K562 (cell line): ENCODE results near the gene EDN2. TPM values are rescaled to one million over a fixed set of nuclear protein-coding genes. Genes with fewer than 3 reads are reported as not detected.

Experiments
- ATAC-seq: fragments of 200-7000 bp; cut with Tn5 transposase; 3 replicates; pipeline ENCODE4 v1.9.1; 2020; ENCODE audit warnings: moderate library complexity
- BruUV-seq: library from RNA; stranded (reverse); fragments of 400-500 nt; replicated peaks from 2 replicates; lab custom pipeline; 2021; lab: Mats Ljungman, UMichigan
- CTCF ChIA-PET: fragments of 300-600 bp; formaldehyde crosslinking; extraction: SDS; loops from one replicate; lab custom pipeline; 2021; ENCODE audit warnings: low intra/inter-chr PET ratio; lab: Yijun Ruan, JAX
- POLR2A ChIA-PET: fragments of 300-600, 350-650 bp; sonication (Branson Sonifier 250); formaldehyde crosslinking; extraction: SDS; loops from one replicate; lab custom pipeline; 2021; ENCODE audit warnings: antibody characterized with exemption, inconsistent platforms; lab: Yijun Ruan, JAX
- DNase-seq, 4 experiments: peaks; one replicate each; pipeline versions ENCODE4 v3.0.0 to v3.0.0-alpha.2; 2011 to 2018; ENCODE audit warnings: low spot score in 3 of 4, mixed read lengths in 3 of 4; ENCODE audit errors: extremely low read depth in 1 of 4
- FAIRE-seq: peaks from 2 replicates; lab custom pipeline; 2011; peaks lifted over from hg19 to GRCh38; lab: Jason Lieb, UNC
- H2AFZ ChIP-seq: 2 replicates; pipeline ENCODE4 v1.6.0; 2011; ENCODE audit warnings: low read depth, low read length, control low read depth, inconsistent platforms
- H3K27ac ChIP-seq: fragments of 200-600 bp; 3 replicates; pipeline ENCODE4 v1.8.0; 2011; ENCODE audit warnings: low read depth, mild to moderate bottlenecking, control low read depth, inconsistent platforms, low read length, moderate library complexity, mixed read lengths; ENCODE audit errors: extremely low read depth
- H3K27me3 ChIP-seq, 2 experiments: fragments of 300-600 bp in 1 of 2; 2 replicates in 1 of 2; 3 replicates in 1 of 2; pipeline versions ENCODE4 v1.6.0 to v1.8.0; 2011; ENCODE audit warnings: inconsistent platforms in 2 of 2, low read length in 2 of 2, mild to moderate bottlenecking in 1 of 2, mixed read lengths in 1 of 2, moderate library complexity in 1 of 2; ENCODE audit not compliant: control insufficient read depth in 2 of 2, insufficient read depth in 2 of 2
- H3K36me3 ChIP-seq: fragments of 300-600 bp; 3 replicates; pipeline ENCODE4 v1.8.0; 2011; ENCODE audit warnings: mild to moderate bottlenecking, low read length, inconsistent platforms; ENCODE audit not compliant: control insufficient read depth, insufficient read depth
- H3K4me1 ChIP-seq, 2 experiments: fragments of 200-600 bp in 1 of 2; replicated peaks in 1 of 2; 2 replicates in 1 of 2; 3 replicates in 1 of 2; pipeline versions ENCODE4 v1.5.1 to v1.8.0; 2011; ENCODE audit warnings: inconsistent platforms in 2 of 2, low read length in 2 of 2, mild to moderate bottlenecking in 1 of 2, mixed read lengths in 1 of 2, moderate library complexity in 1 of 2; ENCODE audit not compliant: control insufficient read depth in 2 of 2, insufficient read depth in 2 of 2
- H3K4me2 ChIP-seq: 2 replicates; pipeline ENCODE4 v1.6.1; 2011; ENCODE audit warnings: low read length, control low read depth, inconsistent platforms, mixed read lengths; ENCODE audit not compliant: insufficient read depth
- H3K4me3 ChIP-seq: fragments of 200-600 bp; sonication (generic), shearing (Covaris generic); 2 replicates; pipeline ENCODE4 v1.5.1; 2016; ENCODE audit warnings: control low read depth, inconsistent platforms
- H3K79me2 ChIP-seq: fragments of 200-600 bp; 3 replicates; pipeline ENCODE4 v1.8.0; 2011; ENCODE audit warnings: low read length, inconsistent platforms; ENCODE audit not compliant: control insufficient read depth, insufficient read depth
- H3K9ac ChIP-seq, 2 experiments: 2 replicates each; pipeline versions ENCODE4 v1.6.0 to v1.6.1; 2011; ENCODE audit warnings: low read depth in 2 of 2, low read length in 2 of 2, control low read depth in 1 of 2, inconsistent platforms in 1 of 2, mild to moderate bottlenecking in 1 of 2, mixed read lengths in 1 of 2; ENCODE audit not compliant: insufficient read depth in 1 of 2
- H3K9me1 ChIP-seq: one replicate; pipeline ENCODE4 v1.6.0; 2011; ENCODE audit warnings: inconsistent platforms, mild to moderate bottlenecking, low read length, moderate library complexity; ENCODE audit not compliant: control insufficient read depth, insufficient read depth
- H3K9me3 ChIP-seq: replicated peaks from 2 replicates; pipeline ENCODE4 v1.5.1; 2011; ENCODE audit warnings: low read depth, low read length, inconsistent platforms; ENCODE audit not compliant: control insufficient read depth, insufficient read depth
- H4K20me1 ChIP-seq: replicated peaks from 2 replicates; pipeline ENCODE4 v1.6.1; 2011; ENCODE audit warnings: low read length, inconsistent platforms, mixed read lengths; ENCODE audit not compliant: control insufficient read depth, insufficient read depth
- RAD21 ChIP-seq, 2 experiments: fragments of 250-450 bp in 1 of 2; fragments of 450-650 bp in 1 of 2; sonication (Bioruptor Pico) in 1 of 2; formaldehyde crosslinking in 1 of 2; IDR thresholded peaks in 1 of 2; conservative IDR thresholded peaks in 1 of 2; 2 replicates each; pipeline versions ENCODE4 v1.4.0 to v1.8.0; 2020 to 2022; ENCODE audit warnings: mild to moderate bottlenecking in 2 of 2, moderate library complexity in 1 of 2
- WGBS: fragments of 100-300 bp; shearing (Covaris generic); methylation state at CpG from one replicate; pipeline ENCODE4 v1.1.6; 2016; ENCODE audit warnings: low coverage, mixed read lengths; ENCODE audit not compliant: insufficient coverage; ENCODE audit errors: missing lambda C conversion rate; 5-methylcytosine and 5-hydroxymethylcytosine counted together
- in situ Hi-C: fragments of 300-500 bp; cut with MboI; formaldehyde crosslinking; loops from 4 replicates; pipeline ENCODE4 v1.15.0; 2018; ENCODE audit warnings: inconsistent platforms, mixed read lengths
- intact Hi-C: fragments of 100-400 bp; cut with micrococcal nuclease; formaldehyde crosslinking; loops from 2 replicates; pipeline ENCODE4 v1.14.2; 2022
- polyA plus RNA-seq, 8 experiments: library from polyadenylated mRNA; depleted of rRNA in 4 of 8; stranded (reverse) in 5 of 8; unstranded in 3 of 8; fragments of >200 nt; fragmentation: Nextera tagmentation in 2 of 8; fragmentation: Illumina TruSeq in 1 of 8; extraction: Ambion mirVana in 2 of 8; extraction: Trizol in 1 of 8; gene quantifications; 2 replicates each; pipeline versions ENCODE4 v1.2.1 to v1.2.3, GENCODE V29; 2011 to 2014; ENCODE audit warnings: inconsistent platforms in 1 of 8, missing spikeins in 1 of 8
- total RNA-seq, 7 experiments: library from RNA; depleted of rRNA in 6 of 7; stranded (reverse); fragments of >200 nt in 6 of 7; fragmentation: Illumina TruSeq in 2 of 7; extraction: Trizol in 2 of 7; gene quantifications; 2 replicates each; pipeline versions ENCODE4 v1.2.1 to v1.2.3, GENCODE V29; 2011 to 2021; ENCODE audit warnings: low replicate concordance in 1 of 7
- TF ChIP-seq, protein P1 (sequence below), 3 experiments: IDR thresholded peaks in 2 of 3; conservative IDR thresholded peaks in 1 of 3; 2 replicates each; pipeline ENCODE4 v1.5.1; 2011 to 2012; ENCODE audit warnings: low read length in 3 of 3, mild to moderate bottlenecking in 3 of 3, control low read depth in 2 of 3, improper control_type of control experiment in 1 of 3, inconsistent platforms in 1 of 3, low read depth in 1 of 3, mixed read lengths in 1 of 3, moderate library complexity in 1 of 3; ENCODE audit not compliant: insufficient read depth in 2 of 3
- TF ChIP-seq, protein P2 (sequence below): sonication (generic); formaldehyde crosslinking; IDR thresholded peaks from 2 replicates; pipeline ENCODE4 v1.8.0; 2022; ENCODE audit warnings: mild to moderate bottlenecking, low read depth, missing genetic modification reagents

The EDN2 gene
- total and polyA plus RNA-seq, 9 of the 15 experiments (the other 6 are each of a cell fraction or from before 2014, with no cell fraction given), result not detected

DNA sequence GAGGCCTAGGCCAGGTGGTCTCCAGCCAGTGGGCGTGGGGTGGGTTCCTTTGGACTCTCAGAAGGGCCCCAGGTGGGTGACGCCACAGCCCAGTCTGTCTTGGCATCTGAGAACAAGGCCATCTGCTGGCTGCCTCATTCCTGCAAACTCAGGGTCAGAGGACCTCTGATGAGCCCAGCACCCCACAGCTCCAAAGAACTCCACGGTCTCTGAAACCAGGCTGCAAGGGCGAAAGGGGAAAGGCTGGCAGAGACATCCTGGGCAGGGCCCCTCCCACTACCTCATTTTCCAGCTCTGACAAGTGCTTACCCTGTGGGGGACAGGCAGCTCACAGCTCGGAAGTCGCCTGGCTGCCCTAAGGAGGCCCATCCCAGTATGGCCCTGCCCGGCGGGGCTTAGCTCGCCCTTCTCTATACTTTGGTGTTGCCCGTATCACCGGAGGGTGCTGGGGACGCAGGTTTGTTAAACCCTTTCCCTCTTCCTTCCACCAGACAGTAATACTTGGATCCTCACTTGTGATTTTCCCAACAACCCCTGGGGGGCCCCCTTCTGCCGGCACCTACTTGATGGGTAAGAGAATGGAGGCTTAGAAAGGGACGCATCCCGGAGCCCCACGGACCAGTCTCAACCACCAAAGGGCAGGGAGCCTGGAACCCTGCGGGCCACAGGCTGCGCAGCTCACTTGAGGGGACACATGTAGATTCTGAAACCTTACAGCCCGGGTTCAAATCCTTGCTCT is 10.9 kb upstream of the EDN2 start:
- Histone ChIP-seq H3K9me3 (no peaks in the 10 kb centered on the region), H3K4me3 (0 out of 2 replicates have a peak overlapping the region, but pooled peaks have one; percentile 22), H3K27me3 (no peaks in the 10 kb centered on the region), H3K79me2 (no peaks in the 10 kb centered on the region), H3K4me1 (peaks cover 27 to 48% of the 10 kb centered on the region in 2 experiments; a peak in 4 of 5 replicates), H3K36me3 (no peaks in the 10 kb centered on the region), H3K9me1 (peaks cover 6% of the 10 kb centered on the region), H3K27ac (no peak overlapping the region), H2AFZ (peak overlapping the region; percentile 92), H3K9ac (peak overlapping the region; percentile 21 to 72; a peak in 3 of 4 replicates), H3K4me2 (peak overlapping the region; percentile 78), H4K20me1 (no peaks in the 10 kb centered on the region)
- peak; percentile 44 for FAIRE-seq
- POLR2A ChIA-PET, result interaction anchor here (0.6 kb wide), 1 partner anchor 16 kb away, joined by 3 read pairs; no protein-coding TSS in a partner anchor
- in situ Hi-C loops, result no loop called here
- no TSS peak for BruUV-seq
- intact Hi-C loops, result no loop called here
- CTCF ChIA-PET, result no interaction called here
- peak; percentile 67 for ATAC-seq
- 38% methylated on average over 19 of the region's 19 CpGs for WGBS
- TF ChIP-seq, protein P1, sequence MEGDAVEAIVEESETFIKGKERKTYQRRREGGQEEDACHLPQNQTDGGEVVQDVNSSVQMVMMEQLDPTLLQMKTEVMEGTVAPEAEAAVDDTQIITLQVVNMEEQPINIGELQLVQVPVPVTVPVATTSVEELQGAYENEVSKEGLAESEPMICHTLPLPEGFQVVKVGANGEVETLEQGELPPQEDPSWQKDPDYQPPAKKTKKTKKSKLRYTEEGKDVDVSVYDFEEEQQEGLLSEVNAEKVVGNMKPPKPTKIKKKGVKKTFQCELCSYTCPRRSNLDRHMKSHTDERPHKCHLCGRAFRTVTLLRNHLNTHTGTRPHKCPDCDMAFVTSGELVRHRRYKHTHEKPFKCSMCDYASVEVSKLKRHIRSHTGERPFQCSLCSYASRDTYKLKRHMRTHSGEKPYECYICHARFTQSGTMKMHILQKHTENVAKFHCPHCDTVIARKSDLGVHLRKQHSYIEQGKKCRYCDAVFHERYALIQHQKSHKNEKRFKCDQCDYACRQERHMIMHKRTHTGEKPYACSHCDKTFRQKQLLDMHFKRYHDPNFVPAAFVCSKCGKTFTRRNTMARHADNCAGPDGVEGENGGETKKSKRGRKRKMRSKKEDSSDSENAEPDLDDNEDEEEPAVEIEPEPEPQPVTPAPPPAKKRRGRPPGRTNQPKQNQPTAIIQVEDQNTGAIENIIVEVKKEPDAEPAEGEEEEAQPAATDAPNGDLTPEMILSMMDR (IDR thresholded peaks at IDR 0.05 in 2 of 3, conservative IDR thresholded peaks at IDR 0.05 in 1 of 3; ENCODE audit: insufficient read depth in 2 of 3, low read depth in 1 of 3, low read length in 3 of 3), result peak; percentile 49 to 66 (median 62)
- peak in 1 of 2 experiments; percentile 43; a peak in 1 of 4 replicates for TF ChIP-seq RAD21 (CRISPR knock-in tag; conservative IDR thresholded peaks at IDR 0.05 in 1 of 2, IDR thresholded peaks at IDR 0.05 in 1 of 2)
- TF ChIP-seq, protein P2, sequence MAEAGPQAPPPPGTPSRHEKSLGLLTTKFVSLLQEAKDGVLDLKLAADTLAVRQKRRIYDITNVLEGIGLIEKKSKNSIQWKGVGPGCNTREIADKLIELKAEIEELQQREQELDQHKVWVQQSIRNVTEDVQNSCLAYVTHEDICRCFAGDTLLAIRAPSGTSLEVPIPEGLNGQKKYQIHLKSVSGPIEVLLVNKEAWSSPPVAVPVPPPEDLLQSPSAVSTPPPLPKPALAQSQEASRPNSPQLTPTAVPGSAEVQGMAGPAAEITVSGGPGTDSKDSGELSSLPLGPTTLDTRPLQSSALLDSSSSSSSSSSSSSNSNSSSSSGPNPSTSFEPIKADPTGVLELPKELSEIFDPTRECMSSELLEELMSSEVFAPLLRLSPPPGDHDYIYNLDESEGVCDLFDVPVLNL, result no peak
- DNase-seq, result peak; percentile 57 to 76 (median 63)
